PC-3 (cell line): ENCODE measurements around the gene OSR1.

ENCODE experiments used
- EZH2 ChIP-seq: fragments of 300-600 bp; sonication (generic); IDR thresholded peaks from one replicate; pipeline ENCODE4 v1.6.1; 2017; ENCODE audit warnings: antibody characterized with exemption, mild to moderate bottlenecking, low read length; ENCODE audit not compliant: unreplicated experiment
- EZH2phosphoT487 ChIP-seq: fragments of 300-600 bp; sonication (generic); IDR thresholded peaks from 2 replicates; pipeline ENCODE4 v1.6.1; 2018; ENCODE audit warnings: mild to moderate bottlenecking, antibody characterized with exemption, low read length, borderline replicate concordance

DNA sequence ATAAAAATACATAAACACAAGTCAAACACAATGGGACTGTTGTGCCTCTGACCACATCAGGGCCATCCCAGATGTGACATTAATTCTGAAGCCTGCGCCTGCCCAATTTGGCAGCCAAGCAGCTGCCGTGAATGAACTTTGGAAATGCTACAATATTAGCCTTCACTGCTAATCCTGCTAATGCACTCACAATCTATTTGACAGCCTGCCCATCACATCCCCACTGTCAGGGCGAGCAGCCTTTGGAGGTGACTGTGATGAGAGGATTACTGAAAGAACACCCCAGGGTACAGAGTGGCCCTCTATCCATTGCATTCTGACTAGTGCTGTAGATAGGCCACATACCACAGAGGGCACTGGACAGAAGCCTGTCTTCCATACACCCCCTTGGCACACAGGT, 21.6 kb downstream of the OSR1 start:
- TF ChIP-seq EZH2 = no peak
- TF ChIP-seq EZH2phosphoT487 = no peak
